Heart right ventricle (tissue), 16 donors: Measurements from ENCODE around the gene TP53RK. TPM values are rescaled to one million over a fixed set of nuclear protein-coding genes. Genes with fewer than 3 reads are reported as not detected.

Experiments
- ATAC-seq, 8 donors: fragments of 200-7000 bp; cut with Tn5 transposase; one replicate each; pipeline ENCODE4 v1.9.1; 2020; ENCODE audit warnings: mild to moderate bottlenecking in 8 of 8, moderate library complexity in 8 of 8, moderate number of reproducible peaks in 1 of 8
- DNase-seq, 2 donors: peaks; one replicate each; pipeline ENCODE4 v3.0.0-alpha.2; 2020
- H3K27ac ChIP-seq, 10 donors: fragments of 200-600 bp; sonication (generic) in 2 of 10; one replicate each; pipeline versions ENCODE4 v1.5.0 to v1.8.0; 2020 to 2022; ENCODE audit warnings: mild to moderate bottlenecking in 3 of 10
- H3K27me3 ChIP-seq, 7 donors: fragments of 200-600 bp; one replicate each; pipeline ENCODE4 v1.8.0; 2021 to 2022; ENCODE audit warnings: mild to moderate bottlenecking in 2 of 7
- H3K36me3 ChIP-seq, 9 donors: fragments of 200-600 bp; sonication (generic) in 1 of 9; one replicate each; pipeline versions ENCODE4 v1.5.0 to v1.8.0; 2020 to 2022; ENCODE audit warnings: mild to moderate bottlenecking in 2 of 9
- H3K4me1 ChIP-seq, 9 donors: fragments of 200-600 bp; sonication (generic) in 1 of 9; one replicate each; pipeline versions ENCODE4 v1.5.0 to v1.8.0; 2020 to 2022; ENCODE audit warnings: mild to moderate bottlenecking in 4 of 9
- H3K4me3 ChIP-seq, 10 donors: fragments of 200-600 bp; sonication (generic) in 2 of 10; one replicate each; pipeline versions ENCODE4 v1.5.0 to v1.8.0; 2020 to 2022; ENCODE audit warnings: mild to moderate bottlenecking in 7 of 10, moderate library complexity in 2 of 10
- H3K9me3 ChIP-seq, 11 donors: fragments of 200-600 bp in 10 of 11; sonication (generic) in 2 of 11; one replicate each; pipeline versions ENCODE4 v1.5.0 to v1.8.0; 2013 to 2022; ENCODE audit warnings: mild to moderate bottlenecking in 2 of 11, control low read depth in 1 of 11, moderate library complexity in 1 of 11
- WGBS, 2 donors: extraction: QIAGEN DNeasy Blood & Tissue Kit; methylation state at CpG; one replicate each; pipeline ENCODE4 v1.1.7; 2013; ENCODE audit warnings: inconsistent platforms in 1 of 2; 5-methylcytosine and 5-hydroxymethylcytosine counted together
- intact Hi-C, 10 donors: fragments of 100-400 bp; cut with DNase I; formaldehyde crosslinking; loops; one replicate each; pipeline versions ENCODE4 v1.11.1 to v1.14.2; 2022
- polyA plus RNA-seq, 2 donors: library from polyadenylated mRNA; stranded (reverse); fragments of 200-250 nt; gene quantifications; one replicate each; pipeline ENCODE4 v1.2.3, GENCODE V29; 2013
- total RNA-seq, 10 donors: library from RNA; stranded (reverse); fragmentation: NEBNext Ultra II Directional in 3 of 10; extraction: Animal tissue kit (Norgen Biotek cat#: 25700) in 3 of 10; gene quantifications; one replicate each; pipeline versions ENCODE4 v1.2.1 to v1.2.4, GENCODE V29; 2021 to 2023
- TF ChIP-seq, protein P1 (sequence below), 9 donors: fragments of 200-600 bp; sonication (generic) in 2 of 9; IDR thresholded peaks; one replicate each; pipeline versions ENCODE4 v1.5.0 to v1.8.0; 2021 to 2022; ENCODE audit warnings: antibody characterized with exemption in 9 of 9, mild to moderate bottlenecking in 5 of 9, moderate library complexity in 1 of 9
- donor health status: Arrhythmogenic right ventricular cardiomyopathy.
- donor health status: ischemic (EF 13 %, LVEDD 7.1; RV severe dilation, severe dysfunction).
- donor health status: healthy with polysubstance abuse.
- donor health status: DM: no; HTN: yes; CAD: no.
- donor health status: DM: no; HTN: no; CAD: no.
- donor health status: ischemic (EF 25% LVEDD 6.9; RV normal size, moderate dysfunction).
- donor health status: ischemic (EF 25% LVEDD 5.7; RV mildly dilated, moderate dysfunction).
- donor health status: healthy.
- donor health status: DM: yes; HTN: yes; CAD: no.
- donor health status: Ischemic cardiomyopathy.
- donor health status: ischemic (EF 35%, LVEDD 5.7; RV mildly dilated, moderate dysfunction).
- donor health status: nonischemic (EF 11% LVEDD 7.7; RV severe dilation, severe dysfunction).
- donor health status: DM: yes; HTN: yes; CAD: no.
- donor health status: PGD.
- donor health status: ischemic (EF 29% LVEDD 5.4; RV normal size, mild dysfunction).
- donor health status: nonischemic (EF 23%, LVEDD 6.1; RV moderate dilation, normal function).

Gene TP53RK
- total and polyA plus RNA-seq, 12 donors, result 3.5 to 7.8 (median 6.4) TPM

DNA sequence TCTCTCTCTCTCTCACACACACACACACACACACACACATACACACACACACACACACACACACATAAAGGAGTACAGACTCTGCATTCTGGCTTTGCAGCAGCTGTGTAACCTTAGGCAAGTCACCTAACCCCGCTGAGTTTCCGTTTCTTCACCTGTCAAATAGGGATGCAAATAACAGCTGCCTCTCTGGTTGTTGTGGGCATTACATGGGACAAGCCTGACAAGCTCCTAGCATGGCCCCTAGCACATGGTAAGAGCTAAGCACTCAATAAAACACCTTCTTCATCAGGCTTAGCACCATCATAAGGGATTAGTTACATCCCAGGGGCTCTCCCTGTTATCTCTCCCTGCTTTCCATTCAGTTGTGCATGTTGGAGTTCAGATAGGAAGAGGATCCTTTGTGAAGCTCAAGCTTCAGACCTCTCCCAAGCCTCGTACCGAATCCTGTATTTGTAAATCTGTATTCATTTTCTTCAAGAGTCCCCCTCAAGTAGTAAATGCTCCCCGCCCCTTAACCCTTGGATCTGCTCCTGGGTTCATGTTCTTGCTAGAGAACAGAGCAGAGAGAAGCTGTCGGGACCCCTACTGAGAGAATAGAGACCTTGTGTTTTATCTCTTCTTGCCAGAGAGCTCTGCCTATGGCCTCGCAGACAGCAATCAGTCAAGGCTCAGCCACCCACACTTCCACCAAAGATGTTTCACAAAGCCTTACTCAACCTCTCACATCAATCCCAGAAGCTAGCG is 40.2 kb downstream of the TP53RK start:
- TF ChIP-seq, protein P1, sequence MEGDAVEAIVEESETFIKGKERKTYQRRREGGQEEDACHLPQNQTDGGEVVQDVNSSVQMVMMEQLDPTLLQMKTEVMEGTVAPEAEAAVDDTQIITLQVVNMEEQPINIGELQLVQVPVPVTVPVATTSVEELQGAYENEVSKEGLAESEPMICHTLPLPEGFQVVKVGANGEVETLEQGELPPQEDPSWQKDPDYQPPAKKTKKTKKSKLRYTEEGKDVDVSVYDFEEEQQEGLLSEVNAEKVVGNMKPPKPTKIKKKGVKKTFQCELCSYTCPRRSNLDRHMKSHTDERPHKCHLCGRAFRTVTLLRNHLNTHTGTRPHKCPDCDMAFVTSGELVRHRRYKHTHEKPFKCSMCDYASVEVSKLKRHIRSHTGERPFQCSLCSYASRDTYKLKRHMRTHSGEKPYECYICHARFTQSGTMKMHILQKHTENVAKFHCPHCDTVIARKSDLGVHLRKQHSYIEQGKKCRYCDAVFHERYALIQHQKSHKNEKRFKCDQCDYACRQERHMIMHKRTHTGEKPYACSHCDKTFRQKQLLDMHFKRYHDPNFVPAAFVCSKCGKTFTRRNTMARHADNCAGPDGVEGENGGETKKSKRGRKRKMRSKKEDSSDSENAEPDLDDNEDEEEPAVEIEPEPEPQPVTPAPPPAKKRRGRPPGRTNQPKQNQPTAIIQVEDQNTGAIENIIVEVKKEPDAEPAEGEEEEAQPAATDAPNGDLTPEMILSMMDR (IDR thresholded peaks at IDR 0.05), result no peak
- Histone ChIP-seq H3K27ac (no peak overlapping the region), H3K27me3 (peaks cover 4 to 45% (median 30%) of the 10 kb centered on the region in 7 donors), H3K36me3 (no peaks in the 10 kb centered on the region), H3K4me1 (no peaks in the 10 kb centered on the region), H3K9me3 (no peaks in the 10 kb centered on the region), H3K4me3 (no peak overlapping the region)
- no peak for DNase-seq
- intact Hi-C loops, result no loop called here
- ATAC-seq, result no peak
- WGBS, 2 donors, result 58 to 64% methylated on average over 8 of the region's 8 CpGs

DNA sequence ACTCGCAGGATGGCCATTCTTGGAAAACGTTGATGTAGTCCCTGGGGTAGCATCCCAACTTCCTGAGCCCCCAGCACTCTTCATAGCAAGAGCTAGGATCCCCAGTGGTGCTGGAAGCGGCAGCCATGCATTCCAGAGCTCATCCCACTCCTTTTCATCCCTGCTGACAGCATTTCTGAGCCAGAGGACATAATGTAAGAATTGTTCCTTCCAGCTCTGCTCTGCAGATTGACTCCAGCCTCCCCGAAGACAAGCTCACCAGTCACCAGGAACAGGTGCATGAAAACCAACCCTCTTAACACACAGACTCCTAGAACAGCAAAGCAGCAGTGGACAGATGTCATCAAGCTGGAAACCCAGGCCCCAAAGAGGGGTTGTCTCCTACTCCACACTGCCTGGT is 41.8 kb downstream of the TP53RK start:
- Histone ChIP-seq H3K4me1 (no peaks in the 10 kb centered on the region), H3K4me3 (no peak overlapping the region), H3K9me3 (no peaks in the 10 kb centered on the region), H3K27me3 (peaks cover 1 to 35% (median 17%) of the 10 kb centered on the region in 7 donors), H3K36me3 (no peaks in the 10 kb centered on the region), H3K27ac (no peak overlapping the region)
- DNase-seq (no peak), ATAC-seq (no peak)
- intact Hi-C loops, result no loop called here
- TF ChIP-seq, protein P1 (IDR thresholded peaks at IDR 0.05), result no peak
- 49 to 52% methylated on average over 4 of the region's 4 CpGs for WGBS, 2 donors

DNA sequence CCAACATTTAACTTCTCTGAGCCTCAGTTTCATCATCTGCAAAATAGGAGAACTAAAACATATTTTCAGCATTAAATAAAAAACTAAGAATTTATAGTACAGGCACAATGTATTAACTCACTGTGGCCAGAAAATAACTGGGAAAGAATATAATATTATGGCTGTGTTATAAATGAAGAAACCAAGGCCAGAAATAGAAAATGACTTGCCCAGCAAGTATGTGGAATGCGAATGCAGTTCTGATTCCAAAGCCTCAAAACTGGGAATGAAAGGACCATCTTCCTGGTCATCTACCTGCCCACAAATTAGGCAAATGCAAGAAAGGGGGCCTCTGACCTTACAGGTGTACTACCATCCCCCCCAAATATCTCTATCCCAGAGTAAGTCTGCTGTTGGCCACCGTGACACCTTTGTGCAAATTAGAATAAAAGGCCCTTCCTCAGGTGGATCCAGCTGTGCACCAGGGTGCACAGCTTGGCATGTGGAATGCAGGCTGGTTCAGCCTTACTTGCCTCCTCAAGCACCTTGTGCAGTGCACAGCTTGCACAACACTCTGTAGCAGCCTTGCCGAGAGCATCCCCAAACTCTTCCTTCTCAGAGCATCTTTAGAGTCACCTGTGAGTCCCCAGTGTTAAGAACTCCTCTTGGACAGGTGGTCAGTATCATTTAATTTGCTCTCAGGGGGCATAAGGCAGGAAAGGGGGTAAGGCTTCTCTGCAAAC is 42.4 kb downstream of the TP53RK start:
- TF ChIP-seq, protein P1 (IDR thresholded peaks at IDR 0.05), result no peak
- 82 to 83% methylated on average over 3 of the region's 3 CpGs for WGBS, 2 donors
- no peaks in the 10 kb centered on the region for H3K9me3 ChIP-seq
- no peak overlapping the region for H3K4me3 ChIP-seq
- no peak overlapping the region for H3K27ac ChIP-seq
- intact Hi-C loops, result no loop called here
- H3K27me3 ChIP-seq, result peaks cover 0 to 29% (median 10%) of the 10 kb centered on the region in 7 donors
- no peaks in the 10 kb centered on the region for H3K4me1 ChIP-seq
- H3K36me3 ChIP-seq, result no peaks in the 10 kb centered on the region
- ATAC-seq (no peak), DNase-seq (no peak)

DNA sequence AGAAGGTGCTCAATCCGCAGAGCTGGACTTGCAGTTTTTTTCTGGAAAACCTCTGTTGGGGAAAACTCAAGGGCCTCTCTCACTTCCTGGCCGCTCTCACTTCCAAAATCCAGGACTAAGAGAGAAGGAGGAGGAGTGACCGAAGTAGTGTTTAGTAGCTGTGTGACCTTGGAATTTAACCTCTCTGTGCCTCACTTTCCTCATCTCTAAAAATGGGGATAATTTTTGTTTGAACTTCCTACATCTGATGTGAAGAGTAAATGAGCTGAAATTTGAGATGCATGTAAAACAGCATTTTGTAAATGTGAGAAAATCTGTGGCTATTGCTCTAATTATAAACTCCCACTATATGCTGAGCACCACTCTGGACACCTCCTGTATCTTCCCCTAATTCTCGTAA is 43.1 kb downstream of the TP53RK start:
- Histone ChIP-seq H3K27ac (no peak overlapping the region), H3K9me3 (no peaks in the 10 kb centered on the region), H3K36me3 (no peaks in the 10 kb centered on the region), H3K4me1 (no peaks in the 10 kb centered on the region), H3K4me3 (no peak overlapping the region), H3K27me3 (peaks cover 0 to 22% (median 3%) of the 10 kb centered on the region in 7 donors)
- ATAC-seq, result no peak
- 65 to 89% methylated on average over 4 of the region's 4 CpGs for WGBS, 2 donors
- intact Hi-C loops, result no loop called here
- TF ChIP-seq, protein P1 (IDR thresholded peaks at IDR 0.05), result no peak
- no peak for DNase-seq
